Fibroblast of lung (primary cell): ENCODE data around the gene MYO9A. TPM values are rescaled to one million over a fixed set of nuclear protein-coding genes. Genes with fewer than 3 reads are reported as not detected.

ENCODE experiments used
- DNase-seq, 2 donors: peaks; one replicate each; pipeline versions ENCODE4 v3.0.0 to v3.0.0-alpha.2; 2010; ENCODE audit warnings: low read depth in 2 of 2
- H2AFZ ChIP-seq: 2 replicates; pipeline ENCODE4 v1.5.1; 2012; ENCODE audit warnings: low read length, control low read depth, inconsistent platforms
- H3K27ac ChIP-seq: 2 replicates; pipeline ENCODE4 v1.5.1; 2011; ENCODE audit warnings: low read length, control low read depth; ENCODE audit not compliant: insufficient read depth
- H3K27me3 ChIP-seq: 2 replicates; pipeline ENCODE4 v1.5.1; 2011; ENCODE audit warnings: mild to moderate bottlenecking, low read length; ENCODE audit not compliant: control insufficient read depth, insufficient read depth
- H3K36me3 ChIP-seq: 2 replicates; pipeline ENCODE4 v1.5.1; 2011; ENCODE audit warnings: low read length; ENCODE audit not compliant: control insufficient read depth, insufficient read depth
- H3K4me1 ChIP-seq: 2 replicates; pipeline ENCODE4 v1.5.1; 2011; ENCODE audit warnings: low read length; ENCODE audit not compliant: control insufficient read depth, insufficient read depth; ENCODE audit errors: extremely low read depth
- H3K4me2 ChIP-seq: 2 replicates; pipeline ENCODE4 v1.5.1; 2011; ENCODE audit warnings: low read length, control low read depth; ENCODE audit not compliant: insufficient read depth; ENCODE audit errors: extremely low read depth
- H3K4me3 ChIP-seq, 4 experiments: fragments of 200-600 bp in 1 of 4; sonication (generic) in 1 of 4; replicated peaks in 1 of 4; 2 replicates each; pipeline ENCODE4 v1.5.1; 2011 to 2016; ENCODE audit warnings: low read length in 4 of 4, low read depth in 3 of 4, mild to moderate bottlenecking in 3 of 4, control low read depth in 2 of 4, inconsistent platforms in 1 of 4, mixed read lengths in 1 of 4; ENCODE audit not compliant: insufficient read depth in 1 of 4; ENCODE audit errors: control extremely low read depth in 1 of 4
- H3K79me2 ChIP-seq: 2 replicates; pipeline ENCODE4 v1.5.1; 2012; ENCODE audit warnings: mild to moderate bottlenecking, low read length, inconsistent platforms; ENCODE audit not compliant: control insufficient read depth, insufficient read depth
- H3K9ac ChIP-seq: 2 replicates; pipeline ENCODE4 v1.5.1; 2011; ENCODE audit warnings: mild to moderate bottlenecking, low read length, control low read depth; ENCODE audit not compliant: insufficient read depth
- H3K9me3 ChIP-seq: 2 replicates; pipeline ENCODE4 v1.5.1; 2012; ENCODE audit warnings: low read depth, low read length; ENCODE audit not compliant: control insufficient read depth, insufficient read depth
- H4K20me1 ChIP-seq: 2 replicates; pipeline ENCODE4 v1.5.1; 2011; ENCODE audit warnings: low read length; ENCODE audit not compliant: control insufficient read depth, insufficient read depth; ENCODE audit errors: extremely low read depth
- EZH2 ChIP-seq: IDR thresholded peaks from 2 replicates; pipeline ENCODE4 v1.5.1; 2012; ENCODE audit warnings: low read length, control low read depth, mild to moderate bottlenecking; ENCODE audit errors: missing control alignments
- polyA plus RNA-seq, 2 donors: library from polyadenylated mRNA; depleted of rRNA in 1 of 2; stranded (reverse) in 1 of 2; unstranded in 1 of 2; fragments of >200 nt; gene quantifications; 2 replicates each; pipeline ENCODE4 v1.2.1, GENCODE V29; 2011 to 2012; ENCODE audit warnings: missing spikeins in 1 of 2
- total RNA-seq: library from RNA; depleted of rRNA; stranded (reverse); fragments of >200 nt; gene quantifications from 2 replicates; pipeline ENCODE4 v1.2.1, GENCODE V29; 2014
- TF ChIP-seq, protein P1 (sequence below), 2 donors: IDR thresholded peaks in 1 of 2; conservative IDR thresholded peaks in 1 of 2; 1 replicate in 1 of 2; 2 replicates in 1 of 2; pipeline ENCODE4 v1.5.1; 2011 to 2012; ENCODE audit warnings: low read length in 2 of 2, control low read depth in 1 of 2, inconsistent platforms in 1 of 2, low read depth in 1 of 2, mild to moderate bottlenecking in 1 of 2

The MYO9A gene
- total and polyA plus RNA-seq, 2 donors (not counting 1 experiment from before 2014, with no cell fraction given), result 12.8 to 48.6 TPM

DNA sequence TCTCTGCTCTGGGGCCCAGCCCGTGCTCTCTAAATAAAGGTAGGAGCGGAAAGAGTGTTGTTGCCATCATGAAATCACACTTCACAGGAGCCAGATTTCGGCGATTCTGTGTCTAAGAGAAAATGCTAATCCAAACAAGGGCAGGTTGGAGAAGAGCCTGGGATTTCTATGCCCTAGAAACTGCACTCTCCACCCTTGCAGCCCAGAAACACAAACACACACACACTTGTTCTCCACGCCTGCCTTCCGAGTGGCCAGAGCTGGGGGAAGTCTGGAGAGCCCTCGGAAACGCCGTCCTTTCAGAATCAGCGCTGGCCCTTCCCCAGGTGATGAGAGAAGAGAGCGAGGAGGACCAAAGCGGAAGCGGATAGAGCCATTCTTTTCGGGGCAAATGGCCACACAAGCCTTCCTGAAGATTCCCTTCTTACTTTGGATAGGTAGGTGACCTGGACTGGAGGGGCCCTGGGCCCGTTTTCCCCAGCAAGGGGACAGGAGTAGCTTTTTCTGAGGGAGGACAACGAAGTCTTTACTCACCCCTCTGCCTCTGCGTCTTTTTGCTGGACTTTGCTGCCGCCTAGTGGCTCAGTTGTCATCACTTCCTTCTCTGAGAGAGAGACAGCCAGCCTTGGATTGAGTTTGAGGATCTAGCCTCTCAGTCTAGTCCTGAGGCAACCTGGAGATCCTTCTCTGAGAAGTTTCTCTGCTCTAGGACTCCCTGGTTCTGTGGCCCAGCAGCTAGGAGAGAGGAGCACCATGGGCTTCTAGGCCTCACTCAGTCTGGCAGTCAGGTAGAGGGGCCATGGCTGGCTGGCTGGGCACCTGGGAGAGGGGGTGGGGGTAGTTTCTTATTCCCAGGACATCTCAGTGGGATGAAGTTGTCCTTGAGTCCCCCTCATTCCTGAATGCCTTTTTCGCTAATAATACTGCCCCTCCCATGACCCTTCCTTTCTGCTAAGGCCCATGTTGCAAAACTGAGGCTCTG, 38.0 kb upstream of the MYO9A start:
- TF ChIP-seq, protein P1, sequence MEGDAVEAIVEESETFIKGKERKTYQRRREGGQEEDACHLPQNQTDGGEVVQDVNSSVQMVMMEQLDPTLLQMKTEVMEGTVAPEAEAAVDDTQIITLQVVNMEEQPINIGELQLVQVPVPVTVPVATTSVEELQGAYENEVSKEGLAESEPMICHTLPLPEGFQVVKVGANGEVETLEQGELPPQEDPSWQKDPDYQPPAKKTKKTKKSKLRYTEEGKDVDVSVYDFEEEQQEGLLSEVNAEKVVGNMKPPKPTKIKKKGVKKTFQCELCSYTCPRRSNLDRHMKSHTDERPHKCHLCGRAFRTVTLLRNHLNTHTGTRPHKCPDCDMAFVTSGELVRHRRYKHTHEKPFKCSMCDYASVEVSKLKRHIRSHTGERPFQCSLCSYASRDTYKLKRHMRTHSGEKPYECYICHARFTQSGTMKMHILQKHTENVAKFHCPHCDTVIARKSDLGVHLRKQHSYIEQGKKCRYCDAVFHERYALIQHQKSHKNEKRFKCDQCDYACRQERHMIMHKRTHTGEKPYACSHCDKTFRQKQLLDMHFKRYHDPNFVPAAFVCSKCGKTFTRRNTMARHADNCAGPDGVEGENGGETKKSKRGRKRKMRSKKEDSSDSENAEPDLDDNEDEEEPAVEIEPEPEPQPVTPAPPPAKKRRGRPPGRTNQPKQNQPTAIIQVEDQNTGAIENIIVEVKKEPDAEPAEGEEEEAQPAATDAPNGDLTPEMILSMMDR (conservative IDR thresholded peaks at IDR 0.05 in 1 of 2, IDR thresholded peaks at IDR 0.05 in 1 of 2; ENCODE audit: low read depth in 1 of 2, low read length in 2 of 2), result peak; percentile 96 to 97
- no peak for TF ChIP-seq EZH2
- Histone ChIP-seq H3K9ac (no peak overlapping the region), H3K4me2 (peak overlapping the region; percentile 86), H3K4me3 (peak overlapping the region; percentile 39 to 77 (median 54)), H3K27me3 (no peaks in the 10 kb centered on the region), H2AFZ (peak overlapping the region; percentile 90), H3K9me3 (no peaks in the 10 kb centered on the region), H3K79me2 (no peaks in the 10 kb centered on the region), H3K27ac (no peak overlapping the region), H3K4me1 (peaks cover 2% of the 10 kb centered on the region), H3K36me3 (no peaks in the 10 kb centered on the region), H4K20me1 (no peaks in the 10 kb centered on the region)
- DNase-seq, result peak; percentile 65 to 81

DNA sequence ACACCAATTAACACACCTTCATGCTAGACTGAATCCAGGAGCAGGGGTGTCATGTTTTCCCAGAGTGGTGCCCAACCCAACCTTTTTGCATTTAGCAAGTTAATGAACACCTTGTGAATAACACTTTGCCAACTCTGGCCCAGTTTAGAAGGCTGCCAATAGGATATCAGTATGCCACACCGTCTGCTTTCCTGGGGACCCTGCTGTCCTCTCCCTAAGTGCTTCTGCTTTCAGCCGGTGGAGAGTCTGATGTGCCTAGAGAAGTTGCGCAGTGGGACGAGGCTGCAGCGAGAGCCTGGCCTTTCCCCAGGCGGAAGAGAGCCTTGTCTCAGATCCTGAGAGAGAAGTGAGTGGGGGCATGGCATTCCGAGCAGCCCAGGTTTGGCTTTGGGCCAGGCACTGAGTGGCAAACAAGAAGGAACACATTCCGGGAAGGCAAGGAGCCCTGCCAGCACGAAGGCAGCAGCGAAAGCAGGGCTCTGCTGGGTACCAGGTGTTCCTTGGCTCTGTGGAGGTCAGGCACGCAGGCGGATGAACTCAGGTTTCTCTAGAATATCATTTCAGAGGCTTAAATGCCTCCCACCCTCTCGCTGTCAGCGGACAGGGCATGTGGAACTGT, 37.2 kb upstream of the MYO9A start:
- DNase-seq, result peak in 1 of 2 donors; percentile 42
- TF ChIP-seq, protein P1 (conservative IDR thresholded peaks at IDR 0.05 in 1 of 2, IDR thresholded peaks at IDR 0.05 in 1 of 2; ENCODE audit: low read depth in 1 of 2, low read length in 2 of 2), result no peak

GRCh38 chr15:72154316-72154715, 36.4 kb upstream of the MYO9A start:
- DNase-seq, result no peak
- H3K4me2 ChIP-seq, result no peak overlapping the region
- no peaks in the 10 kb centered on the region for H3K27me3 ChIP-seq
- H3K27ac ChIP-seq, result no peak overlapping the region
- H3K9ac ChIP-seq, result no peak overlapping the region
- no peaks in the 10 kb centered on the region for H3K79me2 ChIP-seq
- H3K4me1 ChIP-seq, result peaks cover 2% of the 10 kb centered on the region
- H3K4me3 ChIP-seq, result no peak overlapping the region
- H3K9me3 ChIP-seq, result no peaks in the 10 kb centered on the region
- no peak overlapping the region for H2AFZ ChIP-seq
- H3K36me3 ChIP-seq, result no peaks in the 10 kb centered on the region
- TF ChIP-seq, protein P1 (conservative IDR thresholded peaks at IDR 0.05 in 1 of 2, IDR thresholded peaks at IDR 0.05 in 1 of 2; ENCODE audit: low read depth in 1 of 2, low read length in 2 of 2), result no peak
- TF ChIP-seq EZH2, result no peak
- no peaks in the 10 kb centered on the region for H4K20me1 ChIP-seq

More for the DNA sequence above, 37.2 kb upstream of the MYO9A start:
- peak overlapping the region in 3 of 4 experiments; percentile 49 to 77 (median 60) for H3K4me3 ChIP-seq
- H4K20me1 ChIP-seq, result no peaks in the 10 kb centered on the region
- H2AFZ ChIP-seq, result peak overlapping the region; percentile 90
- peaks cover 2% of the 10 kb centered on the region for H3K4me1 ChIP-seq
- no peaks in the 10 kb centered on the region for H3K27me3 ChIP-seq
- H3K9ac ChIP-seq, result no peak overlapping the region
- no peaks in the 10 kb centered on the region for H3K79me2 ChIP-seq
- peak overlapping the region; percentile 86 for H3K4me2 ChIP-seq
- H3K9me3 ChIP-seq, result no peaks in the 10 kb centered on the region
- H3K27ac ChIP-seq, result no peak overlapping the region
- no peaks in the 10 kb centered on the region for H3K36me3 ChIP-seq
